ENCODE data around the gene AKAIN1.

GRCh38 chr18:5142131-5142530 is 54.9 kb downstream of the AKAIN1 start:
- TF ChIP-seq PHF8 (IDR thresholded peaks at IDR 0.05; ENCODE audit: borderline replicate concordance, low read depth), result no peak
- no peak for TF ChIP-seq RAD21 (conservative IDR thresholded peaks at IDR 0.05 in 1 of 2, IDR thresholded peaks at IDR 0.05 in 1 of 2)
- no peak for TF ChIP-seq RCOR1 (IDR thresholded peaks at IDR 0.05; ENCODE audit: low read depth, low read length)
- TF ChIP-seq USF2 (IDR thresholded peaks at IDR 0.05), result no peak
- no peak for TF ChIP-seq POLR2A (IDR thresholded peaks at IDR 0.05; ENCODE audit: low read length)
- no peak for TF ChIP-seq CTCF (IDR thresholded peaks at IDR 0.05)
- TF ChIP-seq EP300 (IDR thresholded peaks at IDR 0.05), result no peak
- no peak for TF ChIP-seq ELK1 (IDR thresholded peaks at IDR 0.05; ENCODE audit: low read depth, low read length)
- no peak for TF ChIP-seq RNF2 (IDR thresholded peaks at IDR 0.05; ENCODE audit: borderline replicate concordance, low read depth)
- no peak for TF ChIP-seq MYC (IDR thresholded peaks at IDR 0.05; ENCODE audit: borderline replicate concordance, low read length)
